Stimulated activated CD4-positive, alpha-beta T cell treated with anti-CD3 and anti-CD28 coated beads, Interleukin-12 subunit alpha, Interleukin-12 subunit beta, amount 100 ng/mL, for 4 hours (primary cell): ENCODE data around the gene PPP1R37.

Experiments used
- DNase-seq: peaks from one replicate; pipeline ENCODE4 v3.0.0-alpha.2; 2020

PPP1R37 gene

GRCh38 chr19:45071969-45072790, 20.8 kb upstream of the PPP1R37 start:
- no peak for DNase-seq

GRCh38 chr19:45074744-45075300, 18.2 kb upstream of the PPP1R37 start:
- no peak for DNase-seq

GRCh38 chr19:45075301-45076028, 17.5 kb upstream of the PPP1R37 start:
- DNase-seq, result peak; percentile 18

- DNase-seq, result peak; percentile 82
These were observed 16.7 kb upstream of the PPP1R37 start, which contains the start of gene ZNF296 for GRCh38 chr19:45076029-45076850. ZNF296 (minus strand) TSS chr19:45076478; CDS start chr19:45076373, 105 bp downstream.

- no peak for DNase-seq
These were observed 15.9 kb upstream of the PPP1R37 start for GRCh38 chr19:45076851-45077730.

GRCh38 chr19:45078390-45079062, 14.5 kb upstream of the PPP1R37 start:
- no peak for DNase-seq

GRCh38 chr19:45079063-45079910, 13.7 kb upstream of the PPP1R37 start, which contains the start of gene GEMIN7:
GEMIN7 (plus strand) TSS chr19:45079260; CDS start chr19:45090115, 10,855 bp downstream.
- DNase-seq, result peak; percentile 83

- no peak for DNase-seq
These were observed 13.0 kb upstream of the PPP1R37 start for GRCh38 chr19:45079911-45080370.

- DNase-seq, result no peak
These were observed 10.8 kb upstream of the PPP1R37 start for GRCh38 chr19:45082170-45082569.

GRCh38 chr19:45086480-45086879, 6.5 kb upstream of the PPP1R37 start:
- no peak for DNase-seq

- DNase-seq, result no peak
These were observed 5.4 kb upstream of the PPP1R37 start for GRCh38 chr19:45087531-45087930.

- DNase-seq, result no peak
These were observed 2.9 kb upstream of the PPP1R37 start for GRCh38 chr19:45090034-45090433.

- DNase-seq, result no peak
These were observed 2.4 kb upstream of the PPP1R37 start for GRCh38 chr19:45090606-45091005.

GRCh38 chr19:45091031-45091923, 1.7 kb upstream of the PPP1R37 start:
- peak; percentile 97 for DNase-seq

- no peak for DNase-seq
These were observed 1.2 kb downstream of the PPP1R37 start for GRCh38 chr19:45094137-45094536.

GRCh38 chr19:45094707-45095106, 1.7 kb downstream of the PPP1R37 start:
- no peak for DNase-seq

- DNase-seq, result no peak
These were observed 2.8 kb downstream of the PPP1R37 start for GRCh38 chr19:45095496-45096413.

GRCh38 chr19:45096700-45097099, 3.7 kb downstream of the PPP1R37 start:
- no peak for DNase-seq
